Measurements from ENCODE around the gene NFIB.

Gene NFIB

GRCh38 chr9:14146201-14146874 lies 167.6 kb downstream of the NFIB start:
- no peak for DNase-seq
- Mint-ChIP-seq H3K27ac (no peak overlapping the region), H3K36me3 (ENCODE audit: low read depth) (peaks cover 8% of the 10 kb centered on the region), H3K4me1 (no peaks in the 10 kb centered on the region), H3K4me3 (no peak overlapping the region), H3K27me3 (ENCODE audit: low read depth, poor library complexity) (no peaks in the 10 kb centered on the region), H3K9me3 (peaks cover 7% of the 10 kb centered on the region)
- TF ChIP-seq CTCF (IDR thresholded peaks at IDR 0.05): no peak

- Mint-ChIP-seq H3K9me3 (peaks cover 7% of the 10 kb centered on the region), H3K4me1 (no peaks in the 10 kb centered on the region), H3K4me3 (no peak overlapping the region), H3K36me3 (ENCODE audit: low read depth) (peaks cover 8% of the 10 kb centered on the region), H3K27me3 (ENCODE audit: low read depth, poor library complexity) (no peaks in the 10 kb centered on the region), H3K27ac (no peak overlapping the region)
- no peak for DNase-seq
- TF ChIP-seq CTCF (IDR thresholded peaks at IDR 0.05): no peak
Observed at GRCh38 chr9:14144215-14144614, 169.7 kb downstream of the NFIB start.

- Mint-ChIP-seq H3K4me3 (no peak overlapping the region), H3K9me3 (peaks cover 7% of the 10 kb centered on the region), H3K27ac (no peak overlapping the region), H3K27me3 (ENCODE audit: low read depth, poor library complexity) (no peaks in the 10 kb centered on the region), H3K4me1 (peaks cover 6% of the 10 kb centered on the region), H3K36me3 (ENCODE audit: low read depth) (peaks cover 8% of the 10 kb centered on the region)
- no peak for TF ChIP-seq CTCF (IDR thresholded peaks at IDR 0.05)
- no peak for DNase-seq
Observed at GRCh38 chr9:14141699-14142098, 172.2 kb downstream of the NFIB start.

GRCh38 chr9:14140096-14140697 lies 173.7 kb downstream of the NFIB start:
- DNase-seq: no peak
- H3K4me3 Mint-ChIP-seq: no peak overlapping the region
- peaks cover 13% of the 10 kb centered on the region for H3K4me1 Mint-ChIP-seq
- H3K36me3 Mint-ChIP-seq (ENCODE audit: low read depth): peaks cover 8% of the 10 kb centered on the region
- no peak overlapping the region for H3K27ac Mint-ChIP-seq
- no peak for TF ChIP-seq CTCF (IDR thresholded peaks at IDR 0.05)
- peaks cover 7% of the 10 kb centered on the region for H3K9me3 Mint-ChIP-seq
- no peaks in the 10 kb centered on the region for H3K27me3 Mint-ChIP-seq (ENCODE audit: low read depth, poor library complexity)

GRCh38 chr9:14139287-14139686 lies 174.7 kb downstream of the NFIB start:
- H3K27me3 Mint-ChIP-seq (ENCODE audit: low read depth, poor library complexity): no peaks in the 10 kb centered on the region

More at GRCh38 chr9:14139287-14139686, 174.7 kb downstream of the NFIB start:
- TF ChIP-seq CTCF (IDR thresholded peaks at IDR 0.05): no peak
- Mint-ChIP-seq H3K36me3 (ENCODE audit: low read depth) (peaks cover 8% of the 10 kb centered on the region), H3K27ac (no peak overlapping the region), H3K9me3 (peaks cover 7% of the 10 kb centered on the region), H3K4me1 (peaks cover 13% of the 10 kb centered on the region), H3K4me3 (no peak overlapping the region)
- DNase-seq: no peak
